ENCODE measurements around the gene NDUFV1.

NDUFV1 gene

DNA sequence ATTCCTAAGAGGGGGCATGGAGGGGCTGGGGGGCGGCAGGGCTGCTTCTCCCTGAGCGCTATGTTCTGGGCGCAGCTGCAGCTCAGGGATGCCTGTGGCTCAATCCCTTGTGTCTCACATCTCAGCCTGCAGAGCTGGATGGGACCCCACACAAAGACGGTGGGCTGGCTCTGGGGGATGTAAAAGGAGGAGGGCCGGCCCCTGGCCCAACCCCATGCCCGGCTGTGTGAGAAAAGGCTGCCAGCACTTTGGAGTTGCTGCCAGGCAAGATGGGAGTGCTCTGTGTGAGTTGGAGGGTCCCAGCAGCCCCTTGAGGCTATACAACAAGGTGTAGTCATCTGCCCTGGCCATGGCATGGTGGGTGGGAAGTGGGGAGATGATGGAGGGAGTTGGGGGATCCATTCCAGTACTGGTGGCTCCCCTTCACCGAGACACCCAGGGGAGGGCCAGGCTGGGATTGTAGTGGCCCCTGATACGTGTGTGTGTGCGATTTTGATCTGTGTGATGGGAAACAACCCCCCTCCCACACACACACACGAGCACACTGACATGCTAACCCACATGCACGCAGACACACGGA is 34.1 kb downstream of the NDUFV1 start:
- ATAC-seq = no peak
- TF ChIP-seq, protein P1, sequence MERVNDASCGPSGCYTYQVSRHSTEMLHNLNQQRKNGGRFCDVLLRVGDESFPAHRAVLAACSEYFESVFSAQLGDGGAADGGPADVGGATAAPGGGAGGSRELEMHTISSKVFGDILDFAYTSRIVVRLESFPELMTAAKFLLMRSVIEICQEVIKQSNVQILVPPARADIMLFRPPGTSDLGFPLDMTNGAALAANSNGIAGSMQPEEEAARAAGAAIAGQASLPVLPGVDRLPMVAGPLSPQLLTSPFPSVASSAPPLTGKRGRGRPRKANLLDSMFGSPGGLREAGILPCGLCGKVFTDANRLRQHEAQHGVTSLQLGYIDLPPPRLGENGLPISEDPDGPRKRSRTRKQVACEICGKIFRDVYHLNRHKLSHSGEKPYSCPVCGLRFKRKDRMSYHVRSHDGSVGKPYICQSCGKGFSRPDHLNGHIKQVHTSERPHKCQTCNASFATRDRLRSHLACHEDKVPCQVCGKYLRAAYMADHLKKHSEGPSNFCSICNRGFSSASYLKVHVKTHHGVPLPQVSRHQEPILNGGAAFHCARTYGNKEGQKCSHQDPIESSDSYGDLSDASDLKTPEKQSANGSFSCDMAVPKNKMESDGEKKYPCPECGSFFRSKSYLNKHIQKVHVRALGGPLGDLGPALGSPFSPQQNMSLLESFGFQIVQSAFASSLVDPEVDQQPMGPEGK (CRISPR knock-in tag; IDR thresholded peaks at IDR 0.05; ENCODE audit: borderline replicate concordance) = no peak
- TF ChIP-seq TCF4 (CRISPR knock-in tag; IDR thresholded peaks at IDR 0.05; ENCODE audit: borderline replicate concordance) (no peak), ZNF8 (CRISPR knock-in tag; IDR thresholded peaks at IDR 0.05) (no peak), ZFP3 (CRISPR knock-in tag; IDR thresholded peaks at IDR 0.05) (no peak), PPARA (CRISPR knock-in tag; IDR thresholded peaks at IDR 0.05; ENCODE audit: borderline replicate concordance) (no peak), BACH2 (CRISPR knock-in tag; IDR thresholded peaks at IDR 0.05; ENCODE audit: borderline replicate concordance) (no peak), ZNF70 (CRISPR knock-in tag; IDR thresholded peaks at IDR 0.05) (no peak), OSR1 (CRISPR knock-in tag; IDR thresholded peaks at IDR 0.05) (no peak), RARB (CRISPR knock-in tag; IDR thresholded peaks at IDR 0.05) (no peak), ARNTL (CRISPR knock-in tag; IDR thresholded peaks at IDR 0.05; ENCODE audit: borderline replicate concordance, low read depth) (no peak), ZNF565 (CRISPR knock-in tag; conservative IDR thresholded peaks at IDR 0.05; ENCODE audit: low read depth) (no peak)
- TF ChIP-seq, protein P2, sequence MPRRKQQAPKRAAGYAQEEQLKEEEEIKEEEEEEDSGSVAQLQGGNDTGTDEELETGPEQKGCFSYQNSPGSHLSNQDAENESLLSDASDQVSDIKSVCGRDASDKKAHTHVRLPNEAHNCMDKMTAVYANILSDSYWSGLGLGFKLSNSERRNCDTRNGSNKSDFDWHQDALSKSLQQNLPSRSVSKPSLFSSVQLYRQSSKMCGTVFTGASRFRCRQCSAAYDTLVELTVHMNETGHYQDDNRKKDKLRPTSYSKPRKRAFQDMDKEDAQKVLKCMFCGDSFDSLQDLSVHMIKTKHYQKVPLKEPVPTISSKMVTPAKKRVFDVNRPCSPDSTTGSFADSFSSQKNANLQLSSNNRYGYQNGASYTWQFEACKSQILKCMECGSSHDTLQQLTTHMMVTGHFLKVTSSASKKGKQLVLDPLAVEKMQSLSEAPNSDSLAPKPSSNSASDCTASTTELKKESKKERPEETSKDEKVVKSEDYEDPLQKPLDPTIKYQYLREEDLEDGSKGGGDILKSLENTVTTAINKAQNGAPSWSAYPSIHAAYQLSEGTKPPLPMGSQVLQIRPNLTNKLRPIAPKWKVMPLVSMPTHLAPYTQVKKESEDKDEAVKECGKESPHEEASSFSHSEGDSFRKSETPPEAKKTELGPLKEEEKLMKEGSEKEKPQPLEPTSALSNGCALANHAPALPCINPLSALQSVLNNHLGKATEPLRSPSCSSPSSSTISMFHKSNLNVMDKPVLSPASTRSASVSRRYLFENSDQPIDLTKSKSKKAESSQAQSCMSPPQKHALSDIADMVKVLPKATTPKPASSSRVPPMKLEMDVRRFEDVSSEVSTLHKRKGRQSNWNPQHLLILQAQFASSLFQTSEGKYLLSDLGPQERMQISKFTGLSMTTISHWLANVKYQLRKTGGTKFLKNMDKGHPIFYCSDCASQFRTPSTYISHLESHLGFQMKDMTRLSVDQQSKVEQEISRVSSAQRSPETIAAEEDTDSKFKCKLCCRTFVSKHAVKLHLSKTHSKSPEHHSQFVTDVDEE (CRISPR knock-in tag; IDR thresholded peaks at IDR 0.05) = no peak
- TF ChIP-seq, protein P3, sequence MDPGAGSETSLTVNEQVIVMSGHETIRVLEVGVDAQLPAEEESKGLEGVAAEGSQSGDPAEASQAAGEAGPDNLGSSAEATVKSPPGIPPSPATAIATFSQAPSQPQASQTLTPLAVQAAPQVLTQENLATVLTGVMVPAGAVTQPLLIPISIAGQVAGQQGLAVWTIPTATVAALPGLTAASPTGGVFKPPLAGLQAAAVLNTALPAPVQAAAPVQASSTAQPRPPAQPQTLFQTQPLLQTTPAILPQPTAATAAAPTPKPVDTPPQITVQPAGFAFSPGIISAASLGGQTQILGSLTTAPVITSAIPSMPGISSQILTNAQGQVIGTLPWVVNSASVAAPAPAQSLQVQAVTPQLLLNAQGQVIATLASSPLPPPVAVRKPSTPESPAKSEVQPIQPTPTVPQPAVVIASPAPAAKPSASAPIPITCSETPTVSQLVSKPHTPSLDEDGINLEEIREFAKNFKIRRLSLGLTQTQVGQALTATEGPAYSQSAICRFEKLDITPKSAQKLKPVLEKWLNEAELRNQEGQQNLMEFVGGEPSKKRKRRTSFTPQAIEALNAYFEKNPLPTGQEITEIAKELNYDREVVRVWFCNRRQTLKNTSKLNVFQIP (CRISPR knock-in tag; IDR thresholded peaks at IDR 0.05; ENCODE audit: borderline replicate concordance, low read depth) = no peak
- TF ChIP-seq, protein P4, sequence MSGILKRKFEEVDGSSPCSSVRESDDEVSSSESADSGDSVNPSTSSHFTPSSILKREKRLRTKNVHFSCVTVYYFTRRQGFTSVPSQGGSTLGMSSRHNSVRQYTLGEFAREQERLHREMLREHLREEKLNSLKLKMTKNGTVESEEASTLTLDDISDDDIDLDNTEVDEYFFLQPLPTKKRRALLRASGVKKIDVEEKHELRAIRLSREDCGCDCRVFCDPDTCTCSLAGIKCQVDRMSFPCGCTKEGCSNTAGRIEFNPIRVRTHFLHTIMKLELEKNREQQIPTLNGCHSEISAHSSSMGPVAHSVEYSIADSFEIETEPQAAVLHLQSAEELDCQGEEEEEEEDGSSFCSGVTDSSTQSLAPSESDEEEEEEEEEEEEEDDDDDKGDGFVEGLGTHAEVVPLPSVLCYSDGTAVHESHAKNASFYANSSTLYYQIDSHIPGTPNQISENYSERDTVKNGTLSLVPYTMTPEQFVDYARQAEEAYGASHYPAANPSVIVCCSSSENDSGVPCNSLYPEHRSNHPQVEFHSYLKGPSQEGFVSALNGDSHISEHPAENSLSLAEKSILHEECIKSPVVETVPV (CRISPR knock-in tag; IDR thresholded peaks at IDR 0.05) = no peak

DNA sequence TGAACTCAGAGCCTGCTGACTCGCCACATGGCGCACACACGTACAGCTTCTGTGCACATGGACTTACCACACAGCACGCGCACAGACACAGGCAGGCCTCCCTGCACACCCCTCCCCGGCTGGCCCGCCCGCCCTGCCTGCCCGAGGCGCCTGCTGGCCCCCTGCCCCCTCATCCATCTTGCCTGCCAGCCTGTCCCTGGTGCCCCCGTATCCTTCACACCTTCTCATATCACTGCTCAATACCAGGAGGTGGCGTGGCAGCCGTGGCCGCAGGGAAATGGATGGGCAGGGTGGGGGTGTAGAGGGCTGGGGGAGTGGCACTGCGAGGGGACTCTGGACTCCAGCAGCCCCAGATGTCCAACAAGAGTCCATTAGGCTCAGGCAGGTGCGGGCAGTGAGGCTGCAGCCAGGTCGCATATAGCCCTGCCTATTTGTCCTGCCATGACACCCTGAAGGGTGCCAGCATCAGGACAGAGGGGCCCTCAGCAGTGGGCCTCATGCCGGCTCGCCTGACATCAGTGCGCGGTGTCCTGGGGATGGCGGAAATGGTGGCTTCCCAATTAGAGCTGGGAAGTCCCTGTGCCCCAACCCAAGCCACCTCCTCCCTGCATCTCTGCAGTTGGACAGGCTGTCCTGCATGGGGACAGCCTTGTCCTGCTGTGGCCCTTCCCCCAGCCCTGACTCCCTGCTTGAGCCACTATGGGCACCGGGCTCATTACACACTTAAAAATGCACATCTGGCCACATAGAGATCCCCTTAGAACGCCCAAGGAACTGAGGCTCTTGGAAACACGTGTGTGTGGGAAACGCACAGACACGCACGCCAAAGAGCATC is 34.8 kb downstream of the NDUFV1 start:
- no peak for ATAC-seq
- TF ChIP-seq, protein P3 (CRISPR knock-in tag; IDR thresholded peaks at IDR 0.05; ENCODE audit: borderline replicate concordance, low read depth) = no peak
- TF ChIP-seq ISL1 (CRISPR knock-in tag; IDR thresholded peaks at IDR 0.05) = no peak
- no peak for TF ChIP-seq ZNF565 (CRISPR knock-in tag; conservative IDR thresholded peaks at IDR 0.05; ENCODE audit: low read depth)
- TF ChIP-seq ZFP30 (CRISPR knock-in tag; IDR thresholded peaks at IDR 0.05) = no peak
- TF ChIP-seq BACH2 (CRISPR knock-in tag; IDR thresholded peaks at IDR 0.05; ENCODE audit: borderline replicate concordance) = no peak
- TF ChIP-seq TCF4 (CRISPR knock-in tag; IDR thresholded peaks at IDR 0.05; ENCODE audit: borderline replicate concordance) = no peak
- TF ChIP-seq, protein P2 (CRISPR knock-in tag; IDR thresholded peaks at IDR 0.05) = no peak
- no peak for TF ChIP-seq OSR1 (CRISPR knock-in tag; IDR thresholded peaks at IDR 0.05)
- TF ChIP-seq ESRRG (CRISPR knock-in tag; IDR thresholded peaks at IDR 0.05) = no peak
